Measurements from ENCODE around the gene HYAL1.

- TF ChIP-seq POLR2AphosphoS5 (IDR thresholded peaks at IDR 0.05) (no peak), CTCF (IDR thresholded peaks at IDR 0.05) (no peak), EP300 (IDR thresholded peaks at IDR 0.05) (no peak)
Observed at GRCh38 chr3:50338965-50339364, 35.6 kb upstream of the HYAL1 start.
